Stimulated activated CD4-positive, alpha-beta T cell treated with anti-CD3 and anti-CD28 coated beads, Interleukin-12 subunit alpha, Interleukin-12 subunit beta, amount 100 ng/mL, for 4 hours (primary cell): Measurements from ENCODE around the gene NMRAL1.

Experiments
- DNase-seq: peaks from one replicate; pipeline ENCODE4 v3.0.0-alpha.2; 2020

NMRAL1 gene

GRCh38 chr16:4474192-4474961 lies at the start of gene NMRAL1:
Gene NMRAL1 (minus strand): TSS chr16:4474625. CDS start chr16:4474132, 493 bp downstream.
- DNase-seq: peak; percentile 78

- no peak for DNase-seq
Measured at GRCh38 chr16:4523686-4524085, 49.3 kb upstream of the NMRAL1 start.

GRCh38 chr16:4522051-4522581 lies 47.7 kb upstream of the NMRAL1 start:
- DNase-seq: no peak

- DNase-seq: no peak
Measured at GRCh38 chr16:4520913-4521312, 46.5 kb upstream of the NMRAL1 start.

GRCh38 chr16:4519274-4520058 lies 45.0 kb upstream of the NMRAL1 start:
- no peak for DNase-seq

GRCh38 chr16:4517812-4518680 lies 43.6 kb upstream of the NMRAL1 start:
- no peak for DNase-seq

- no peak for DNase-seq
Measured at GRCh38 chr16:4515611-4516233, 41.3 kb upstream of the NMRAL1 start.

- DNase-seq: no peak
Measured at GRCh38 chr16:4514606-4515005, 40.2 kb upstream of the NMRAL1 start.

GRCh38 chr16:4513881-4514280 lies 39.5 kb upstream of the NMRAL1 start:
- no peak for DNase-seq

- DNase-seq: no peak
Measured at GRCh38 chr16:4513086-4513860, 38.8 kb upstream of the NMRAL1 start.

GRCh38 chr16:4512473-4512872 lies 38.0 kb upstream of the NMRAL1 start:
- DNase-seq: no peak

GRCh38 chr16:4511441-4512082 lies 37.1 kb upstream of the NMRAL1 start:
- DNase-seq: no peak

- DNase-seq: no peak
Measured at GRCh38 chr16:4510747-4511426, 36.5 kb upstream of the NMRAL1 start.

GRCh38 chr16:4510131-4510530 lies 35.7 kb upstream of the NMRAL1 start:
- DNase-seq: no peak

- DNase-seq: no peak
Measured at GRCh38 chr16:4509420-4509819, 35.0 kb upstream of the NMRAL1 start.

- no peak for DNase-seq
Measured at GRCh38 chr16:4508806-4509205, 34.4 kb upstream of the NMRAL1 start.

GRCh38 chr16:4507588-4508345 lies 33.3 kb upstream of the NMRAL1 start:
- no peak for DNase-seq

GRCh38 chr16:4506450-4506849 lies 32.0 kb upstream of the NMRAL1 start:
- peak; percentile 36 for DNase-seq

- DNase-seq: peak; percentile 44
Measured at GRCh38 chr16:4505356-4506147, 31.1 kb upstream of the NMRAL1 start.
